Osteoblast (primary cell): ENCODE measurements around the gene CDSN. TPM values are rescaled to one million over a fixed set of nuclear protein-coding genes. Genes with fewer than 3 reads are reported as not detected.
"Not testable (repeated sequence)": the region's sequence is repeated elsewhere in the genome, so short reads cannot be mapped to it uniquely, and the experiment has no call there.

ENCODE experiments used
- DNase-seq: peaks from one replicate; pipeline ENCODE4 v3.0.0; 2011; ENCODE audit warnings: low spot score, mixed read lengths; ENCODE audit not compliant: insufficient read length; ENCODE audit errors: missing footprints
- H2AFZ ChIP-seq: 2 replicates; pipeline ENCODE4 v1.6.0; 2011; ENCODE audit warnings: mild to moderate bottlenecking, low read length
- H3K27ac ChIP-seq: 2 replicates; pipeline ENCODE4 v1.5.1; 2011; ENCODE audit warnings: mild to moderate bottlenecking, low read depth, low read length, moderate library complexity
- H3K27me3 ChIP-seq: 2 replicates; pipeline ENCODE4 v1.6.0; 2012; ENCODE audit warnings: mild to moderate bottlenecking, control low read depth, inconsistent platforms, low read length, moderate library complexity; ENCODE audit not compliant: insufficient read depth
- H3K36me3 ChIP-seq: 2 replicates; pipeline ENCODE4 v1.5.1; 2011; ENCODE audit warnings: mild to moderate bottlenecking, low read length, control low read depth, moderate library complexity; ENCODE audit not compliant: insufficient read depth
- H3K4me1 ChIP-seq: 2 replicates; pipeline ENCODE4 v1.5.1; 2011; ENCODE audit warnings: mild to moderate bottlenecking, low read length, control low read depth, moderate library complexity; ENCODE audit not compliant: insufficient read depth
- H3K4me2 ChIP-seq: 2 replicates; pipeline ENCODE4 v1.6.0; 2011; ENCODE audit warnings: mild to moderate bottlenecking, low read length; ENCODE audit not compliant: insufficient read depth
- H3K4me3 ChIP-seq: fragments of 200-600 bp; sonication (generic); 3 replicates; pipeline ENCODE4 v1.5.1; 2012; ENCODE audit warnings: mild to moderate bottlenecking, low read length, inconsistent platforms; ENCODE audit not compliant: insufficient read depth
- H3K79me2 ChIP-seq: 2 replicates; pipeline ENCODE4 v1.6.0; 2012; ENCODE audit warnings: mild to moderate bottlenecking, low read length, control low read depth, inconsistent platforms; ENCODE audit not compliant: insufficient read depth
- H3K9me3 ChIP-seq: 2 replicates; pipeline ENCODE4 v1.5.1; 2011; ENCODE audit warnings: low read depth, low read length, control low read depth
- H4K20me1 ChIP-seq: 2 replicates; pipeline ENCODE4 v1.6.0; 2012; ENCODE audit warnings: mild to moderate bottlenecking, low read length, control low read depth; ENCODE audit not compliant: insufficient read depth
- total RNA-seq: library from RNA; depleted of rRNA; stranded (reverse); fragments of >200 nt; gene quantifications from 2 replicates; pipeline ENCODE4 v1.2.3, GENCODE V29; 2012
- TF ChIP-seq, protein P1 (sequence below): IDR thresholded peaks from 2 replicates; pipeline ENCODE4 v1.5.1; 2011; ENCODE audit warnings: mild to moderate bottlenecking, low read depth, low read length, moderate library complexity; ENCODE audit errors: extremely low read depth

The CDSN gene
- total RNA-seq, 1 donor: not detected

DNA sequence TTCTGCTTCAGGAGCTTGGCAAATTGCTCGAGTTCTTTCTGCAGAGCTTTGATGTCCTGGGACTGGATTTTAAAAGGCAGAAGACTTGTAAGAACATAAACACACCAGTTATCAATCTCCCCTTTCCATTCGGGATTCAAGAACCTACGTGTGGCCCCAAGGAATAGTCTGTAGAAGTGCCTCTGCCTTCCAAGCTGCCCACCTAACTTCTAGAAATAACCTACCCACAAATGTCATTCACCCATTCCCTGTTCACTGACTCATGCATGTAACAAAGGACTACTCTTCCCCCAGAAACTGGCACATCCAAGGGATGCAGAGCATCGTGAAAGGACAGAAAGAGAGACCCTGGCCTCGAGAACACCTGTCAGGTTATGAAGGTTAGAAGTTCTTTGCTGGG, 45.7 kb upstream of the CDSN start:
- Histone ChIP-seq H2AFZ (no peak overlapping the region), H3K27me3 (no peaks in the 10 kb centered on the region), H3K79me2 (no peaks in the 10 kb centered on the region), H3K27ac (no peak overlapping the region), H4K20me1 (no peaks in the 10 kb centered on the region), H3K4me3 (no peak overlapping the region), H3K4me2 (no peak overlapping the region), H3K9me3 (no peaks in the 10 kb centered on the region), H3K36me3 (peaks cover 10% of the 10 kb centered on the region), H3K4me1 (no peaks in the 10 kb centered on the region)
- no peak for DNase-seq
- TF ChIP-seq, protein P1, sequence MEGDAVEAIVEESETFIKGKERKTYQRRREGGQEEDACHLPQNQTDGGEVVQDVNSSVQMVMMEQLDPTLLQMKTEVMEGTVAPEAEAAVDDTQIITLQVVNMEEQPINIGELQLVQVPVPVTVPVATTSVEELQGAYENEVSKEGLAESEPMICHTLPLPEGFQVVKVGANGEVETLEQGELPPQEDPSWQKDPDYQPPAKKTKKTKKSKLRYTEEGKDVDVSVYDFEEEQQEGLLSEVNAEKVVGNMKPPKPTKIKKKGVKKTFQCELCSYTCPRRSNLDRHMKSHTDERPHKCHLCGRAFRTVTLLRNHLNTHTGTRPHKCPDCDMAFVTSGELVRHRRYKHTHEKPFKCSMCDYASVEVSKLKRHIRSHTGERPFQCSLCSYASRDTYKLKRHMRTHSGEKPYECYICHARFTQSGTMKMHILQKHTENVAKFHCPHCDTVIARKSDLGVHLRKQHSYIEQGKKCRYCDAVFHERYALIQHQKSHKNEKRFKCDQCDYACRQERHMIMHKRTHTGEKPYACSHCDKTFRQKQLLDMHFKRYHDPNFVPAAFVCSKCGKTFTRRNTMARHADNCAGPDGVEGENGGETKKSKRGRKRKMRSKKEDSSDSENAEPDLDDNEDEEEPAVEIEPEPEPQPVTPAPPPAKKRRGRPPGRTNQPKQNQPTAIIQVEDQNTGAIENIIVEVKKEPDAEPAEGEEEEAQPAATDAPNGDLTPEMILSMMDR: no peak

DNA sequence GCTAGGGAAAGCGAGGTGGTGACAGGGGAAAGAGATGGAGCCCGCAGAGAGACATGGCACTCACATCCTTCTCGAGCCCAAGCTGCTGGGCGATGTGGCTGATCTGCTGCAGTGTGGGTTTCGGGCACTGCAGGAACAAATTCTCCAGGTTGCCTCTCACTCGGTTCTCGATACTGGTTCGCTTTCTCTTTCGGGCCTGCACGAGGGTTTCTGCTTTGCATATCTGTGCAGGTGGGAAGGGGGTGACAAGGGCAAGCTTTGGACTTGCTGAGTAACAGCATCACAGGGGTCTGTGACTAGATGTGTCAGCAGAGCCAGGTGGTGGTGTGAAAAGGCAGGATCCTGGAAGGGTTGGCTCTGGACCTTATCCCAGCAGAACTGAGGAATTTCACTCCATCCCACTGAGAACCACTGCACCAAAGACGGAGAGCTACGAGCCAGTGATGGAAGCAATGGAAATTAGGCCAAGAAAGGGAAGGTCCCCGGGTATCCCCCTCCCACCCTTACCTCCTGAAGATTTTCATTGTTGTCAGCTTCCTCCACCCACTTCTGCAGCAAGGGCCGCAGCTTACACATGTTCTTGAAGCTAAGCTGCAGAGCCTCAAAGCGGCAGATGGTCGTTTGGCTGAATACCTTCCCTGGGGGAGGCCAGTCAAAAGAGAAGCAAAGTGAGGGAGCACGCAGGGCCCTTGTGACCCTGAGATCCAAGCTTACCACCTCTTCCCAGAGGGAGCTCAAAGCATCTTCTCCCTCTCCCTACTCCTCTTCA, 45.0 kb upstream of the CDSN start:
- H3K4me2 ChIP-seq, H3K9me3 ChIP-seq, H2AFZ ChIP-seq, H3K79me2 ChIP-seq, DNase-seq, H3K27ac ChIP-seq, H4K20me1 ChIP-seq, H3K4me1 ChIP-seq, H3K4me3 ChIP-seq, H3K27me3 ChIP-seq: not testable (repeated sequence)
- peaks cover 10% of the 10 kb centered on the region for H3K36me3 ChIP-seq

DNA sequence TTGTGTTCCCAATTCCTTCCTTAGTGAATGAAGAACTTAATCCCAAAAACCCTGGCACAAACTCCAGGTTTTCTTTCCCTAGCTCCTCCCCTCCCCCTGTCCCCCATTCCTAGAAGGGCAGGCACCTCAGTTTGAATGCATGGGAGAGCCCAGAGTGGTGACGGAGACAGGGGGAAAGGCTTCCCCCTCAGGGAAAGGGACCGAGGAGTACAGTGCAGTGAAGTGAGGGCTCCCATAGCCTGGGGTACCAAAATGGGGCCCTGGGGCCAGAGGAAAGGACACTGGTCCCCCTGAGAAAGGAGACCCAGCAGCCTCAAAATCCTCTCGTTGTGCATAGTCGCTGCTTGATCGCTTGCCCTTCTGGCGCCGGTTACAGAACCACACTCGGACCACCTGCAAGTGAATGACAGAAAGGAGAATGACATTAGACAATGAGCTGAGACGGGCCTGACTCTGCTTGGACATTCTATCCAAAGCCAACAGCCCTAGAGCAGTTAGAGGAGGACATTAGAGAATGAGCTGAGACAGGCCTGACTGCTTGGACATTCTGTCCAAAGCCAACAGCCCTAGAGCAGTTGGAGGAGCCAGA, 44.3 kb upstream of the CDSN start:
- H3K9me3 ChIP-seq, H3K4me2 ChIP-seq, H3K27ac ChIP-seq, H3K4me1 ChIP-seq, H2AFZ ChIP-seq, H4K20me1 ChIP-seq, H3K27me3 ChIP-seq, H3K4me3 ChIP-seq, DNase-seq, H3K79me2 ChIP-seq: not testable (repeated sequence)
- peaks cover 10% of the 10 kb centered on the region for H3K36me3 ChIP-seq

DNA sequence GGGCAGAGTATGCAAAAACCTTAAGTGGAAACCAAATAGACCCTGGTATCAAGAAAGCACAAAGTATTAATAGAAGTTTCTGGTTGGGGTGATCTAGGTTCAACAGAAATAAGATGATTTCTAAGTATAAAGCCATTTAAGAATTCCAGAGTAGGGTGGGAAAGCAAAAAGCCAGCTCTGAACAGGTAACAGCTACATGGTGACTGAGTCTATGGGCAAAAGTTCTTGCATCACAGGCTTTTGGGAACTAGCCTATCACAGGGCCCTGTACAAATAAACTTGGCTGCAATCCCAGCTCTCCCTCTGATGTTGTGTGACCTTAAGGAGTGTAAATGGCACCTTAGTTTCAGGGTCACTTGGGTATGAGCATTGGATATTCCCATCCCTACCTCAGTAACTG, 43.7 kb upstream of the CDSN start:
- H2AFZ ChIP-seq: no peak overlapping the region
- no peaks in the 10 kb centered on the region for H4K20me1 ChIP-seq
- TF ChIP-seq, protein P1: no peak
- H3K27me3 ChIP-seq: no peaks in the 10 kb centered on the region
- peaks cover 13% of the 10 kb centered on the region for H3K79me2 ChIP-seq
- H3K27ac ChIP-seq: no peak overlapping the region
- no peak overlapping the region for H3K4me2 ChIP-seq
- peak; percentile 92 for DNase-seq
- no peaks in the 10 kb centered on the region for H3K9me3 ChIP-seq
- peaks cover 9% of the 10 kb centered on the region for H3K4me1 ChIP-seq
- H3K36me3 ChIP-seq: peaks cover 10% of the 10 kb centered on the region
- no peak overlapping the region for H3K4me3 ChIP-seq
